NCI-H524 (cell line): ENCODE measurements around the gene VPS35L.
"Not testable (repeated sequence)": the region's sequence is repeated elsewhere in the genome, so short reads cannot be mapped to it uniquely, and the experiment has no call there.

ENCODE experiments used
- DNase-seq, 2 experiments: peaks; one replicate each; lab custom pipeline; 2025; lab: John Stamatoyannopoulos, UW

VPS35L gene

GRCh38 chr16:19654147-19654546 is 98.6 kb downstream of the VPS35L start:
- no peak for DNase-seq

GRCh38 chr16:19655242-19655777 is 99.8 kb downstream of the VPS35L start:
- no peak for DNase-seq

GRCh38 chr16:19657831-19658230 is 102.3 kb downstream of the VPS35L start:
- DNase-seq: peak in 1 of 2 experiments; percentile 61

- peak in 1 of 2 experiments; percentile 2 for DNase-seq
Measured at GRCh38 chr16:19659554-19659953, 104.1 kb downstream of the VPS35L start.

GRCh38 chr16:19660432-19660831 is 104.9 kb downstream of the VPS35L start:
- no peak for DNase-seq

GRCh38 chr16:19662351-19662750 is 106.8 kb downstream of the VPS35L start:
- DNase-seq: no peak

- DNase-seq: no peak
Measured at GRCh38 chr16:19664166-19664565, 108.7 kb downstream of the VPS35L start.

- DNase-seq: not testable (repeated sequence)
Measured at GRCh38 chr16:19665313-19665712, 109.8 kb downstream of the VPS35L start.

- DNase-seq: no peak
Measured at GRCh38 chr16:19666477-19666876, 111.0 kb downstream of the VPS35L start.

GRCh38 chr16:19672378-19672777 is 116.9 kb downstream of the VPS35L start:
- no peak for DNase-seq

- DNase-seq: no peak
Measured at GRCh38 chr16:19674485-19674884, 119.0 kb downstream of the VPS35L start.

GRCh38 chr16:19677402-19677801 is 121.9 kb downstream of the VPS35L start:
- no peak for DNase-seq

- DNase-seq: no peak
Measured at GRCh38 chr16:19678804-19679203, 123.3 kb downstream of the VPS35L start.

- DNase-seq: not testable (repeated sequence)
Measured at GRCh38 chr16:19679281-19679680, 123.8 kb downstream of the VPS35L start.

GRCh38 chr16:19680881-19681340 is 125.4 kb downstream of the VPS35L start:
- DNase-seq: peak; percentile 64 to 94

GRCh38 chr16:19681637-19682036 is 126.1 kb downstream of the VPS35L start:
- DNase-seq: peak in 1 of 2 experiments; percentile 15

GRCh38 chr16:19683453-19684236 is 128.1 kb downstream of the VPS35L start:
- no peak for DNase-seq

- DNase-seq: no peak
Measured at GRCh38 chr16:19685176-19685575, 129.7 kb downstream of the VPS35L start.

GRCh38 chr16:19687279-19687678 is 131.8 kb downstream of the VPS35L start:
- DNase-seq: no peak

- no peak for DNase-seq
Measured at GRCh38 chr16:19688396-19689024, 133.0 kb downstream of the VPS35L start.

- no peak for DNase-seq
Measured at GRCh38 chr16:19689342-19689741, 133.8 kb downstream of the VPS35L start.

- DNase-seq: no peak
Measured at GRCh38 chr16:19690196-19690595, 134.7 kb downstream of the VPS35L start.

GRCh38 chr16:19691161-19691711 is 135.7 kb downstream of the VPS35L start:
- DNase-seq: no peak
